ELF-1 (cell line): Measurements from ENCODE around the gene SGMS1.
"Not testable (repeated sequence)": the region's sequence is repeated elsewhere in the genome, so short reads cannot be mapped to it uniquely, and the experiment has no call there.

Experiments used
- DNase-seq: peaks from one replicate; pipeline ENCODE4 v3.0.0-alpha.2; 2016; ENCODE audit warnings: low read depth, low spot score

Gene SGMS1

DNA sequence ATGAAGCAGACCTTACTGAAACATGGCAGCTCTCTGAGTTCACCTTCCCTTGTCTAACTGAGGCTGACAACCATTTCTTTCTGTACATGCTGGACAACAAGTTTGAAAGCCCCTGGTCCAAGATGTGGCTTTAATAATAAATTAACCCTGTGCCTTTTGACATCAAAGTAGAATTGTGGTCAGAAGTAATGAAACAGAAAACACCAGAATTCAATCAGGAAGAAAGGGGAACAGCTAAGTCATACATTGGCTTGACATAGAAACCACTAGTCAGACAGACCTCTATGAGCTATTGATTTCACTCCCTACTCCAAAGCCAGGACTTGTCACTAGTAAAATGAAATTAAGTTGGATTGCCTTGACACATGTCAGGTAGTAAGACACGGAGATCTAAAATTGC lies 197.3 kb downstream of the SGMS1 start:
- no peak for DNase-seq

DNA sequence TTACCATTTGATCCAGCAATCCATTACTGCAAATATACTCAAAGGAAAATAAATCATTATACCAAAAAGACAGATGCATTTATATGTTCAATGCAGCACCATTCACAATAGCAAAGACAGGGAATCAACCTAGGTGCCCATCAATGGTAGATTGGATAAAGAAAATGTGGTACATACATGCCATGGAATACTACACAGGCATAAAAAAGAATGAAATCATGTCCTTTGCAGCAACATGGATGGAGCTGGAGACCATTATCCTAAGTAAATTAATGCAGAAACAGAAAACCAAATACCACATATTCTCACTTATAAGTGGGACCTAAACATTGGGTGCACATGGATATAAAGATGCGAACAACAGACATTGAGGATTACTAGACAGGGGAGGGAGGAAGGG lies 198.5 kb downstream of the SGMS1 start:
- not testable (repeated sequence) for DNase-seq

DNA sequence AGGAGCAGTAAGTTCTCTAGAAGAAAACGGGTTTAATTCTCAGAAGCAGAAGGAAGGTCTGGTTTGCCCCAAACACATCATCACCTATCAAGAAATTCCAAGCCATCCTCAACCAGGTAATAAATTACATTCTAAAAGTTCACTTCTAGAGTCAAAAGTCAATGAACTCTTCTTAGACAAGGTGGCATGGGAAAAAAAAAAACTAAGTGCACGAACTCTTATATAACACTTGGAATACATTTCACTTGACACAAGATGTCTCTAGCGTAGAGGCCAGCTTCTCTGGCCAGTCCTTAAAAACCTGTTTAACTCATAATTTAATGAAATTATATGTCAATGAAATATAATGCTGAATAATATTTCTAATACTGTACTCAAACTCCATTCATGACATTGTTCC lies 200.3 kb downstream of the SGMS1 start:
- DNase-seq: no peak

DNA sequence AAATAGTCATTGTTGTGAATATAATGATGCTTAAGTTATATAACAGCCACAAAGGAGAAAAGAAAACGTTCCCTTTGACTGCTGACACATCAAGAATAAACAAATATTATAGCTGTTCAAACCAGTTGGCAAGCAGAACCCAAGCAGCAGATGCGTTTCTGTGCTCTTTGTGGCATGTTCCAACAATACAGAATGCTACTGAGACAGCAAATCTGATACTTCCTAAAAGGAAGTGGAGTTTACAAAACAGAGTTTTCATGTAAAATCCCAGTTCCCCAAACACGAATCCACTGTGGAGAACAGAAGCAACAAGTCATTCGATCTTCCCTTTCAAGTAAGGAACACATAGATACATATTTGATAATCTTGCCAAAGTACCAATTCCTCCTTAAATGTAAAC lies 201.5 kb downstream of the SGMS1 start:
- no peak for DNase-seq

DNA sequence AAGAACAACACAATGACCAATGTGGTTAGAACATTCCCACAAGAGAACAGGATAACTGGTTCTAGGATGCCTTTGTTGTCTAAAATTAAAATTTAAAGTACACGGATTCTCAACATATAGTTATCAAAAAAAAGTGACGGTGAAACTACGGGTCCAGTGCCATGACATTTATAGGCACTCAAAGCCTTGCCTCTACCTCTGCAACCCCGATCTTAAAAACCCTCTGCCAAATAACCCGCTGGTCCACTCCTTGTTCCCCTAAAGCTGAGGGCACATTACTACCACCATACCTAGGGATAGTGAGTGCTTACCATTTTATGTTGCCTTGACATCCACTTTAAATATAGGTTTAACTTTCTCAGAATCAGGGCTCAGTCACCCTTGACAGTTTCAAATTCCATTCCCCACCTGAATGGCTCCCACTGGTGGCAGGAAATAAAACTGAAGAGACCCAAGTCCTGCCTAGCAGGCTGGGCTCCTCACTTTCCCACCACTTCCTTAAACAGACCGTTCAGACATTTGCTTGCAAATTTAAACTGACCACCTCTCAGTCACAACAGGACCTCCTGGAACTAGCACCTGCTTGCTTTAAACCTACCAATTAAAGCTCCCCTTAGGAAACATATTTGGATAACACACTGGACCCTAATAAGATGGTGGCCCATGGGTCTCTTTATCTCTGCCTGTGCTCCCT lies 202.6 kb downstream of the SGMS1 start:
- peak; percentile 73 for DNase-seq

DNA sequence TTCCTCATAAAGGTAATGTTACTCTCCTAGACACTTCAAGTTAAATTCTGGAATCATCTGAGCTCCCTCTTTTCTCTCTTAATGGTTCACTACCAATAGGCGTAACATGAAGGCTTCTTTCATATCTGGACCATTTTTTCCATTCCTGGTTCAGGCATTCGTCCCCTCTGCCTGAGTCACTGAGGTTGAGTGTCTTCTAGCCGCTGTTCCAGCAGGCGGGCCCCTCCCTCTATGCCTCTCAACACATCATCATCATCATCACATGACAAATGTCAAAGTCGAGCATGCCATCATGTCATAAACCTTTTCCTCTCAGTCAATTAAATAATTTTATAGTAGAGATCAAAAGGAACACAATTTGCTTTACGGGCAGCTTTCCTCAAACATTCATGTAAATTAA lies 203.6 kb downstream of the SGMS1 start:
- DNase-seq: no peak

DNA sequence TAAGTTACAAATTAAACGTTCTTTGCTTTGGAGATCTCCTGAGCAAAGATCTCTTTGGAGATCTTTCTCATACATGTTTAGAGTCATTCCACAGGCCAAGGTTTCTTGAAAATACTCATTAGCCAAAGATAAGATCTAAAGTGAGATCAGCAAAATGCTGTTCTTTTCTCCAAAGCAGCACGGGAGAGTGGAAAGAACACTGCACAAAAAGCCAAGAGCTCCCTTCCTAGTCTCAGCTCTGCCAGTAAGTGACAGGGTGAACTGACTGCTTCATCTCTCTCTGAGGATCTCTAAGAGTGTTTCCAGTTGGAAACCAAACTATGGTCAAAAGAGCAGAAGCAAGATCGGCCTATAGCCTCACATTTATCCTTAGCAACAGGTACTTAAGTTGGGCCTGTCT lies 204.0 kb downstream of the SGMS1 start:
- DNase-seq: no peak

DNA sequence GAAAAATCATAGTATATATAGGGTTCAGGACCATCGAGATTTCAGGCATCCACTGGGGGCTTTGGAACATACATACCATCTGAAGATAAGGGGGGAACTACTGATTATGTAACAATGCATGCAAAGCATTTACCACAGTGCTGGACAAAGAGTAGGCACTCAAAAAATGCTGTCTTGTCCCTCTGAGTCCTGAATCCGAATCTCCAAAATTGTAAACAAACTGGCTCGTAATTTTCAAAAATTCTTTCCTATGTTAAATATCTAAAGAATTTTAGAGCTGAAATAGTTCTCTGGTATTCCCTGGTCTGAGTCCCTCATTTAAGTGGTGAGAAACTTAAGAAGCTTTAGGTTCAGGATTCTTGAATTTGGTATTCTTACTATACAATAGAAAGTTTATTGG lies 204.7 kb downstream of the SGMS1 start:
- DNase-seq: no peak

DNA sequence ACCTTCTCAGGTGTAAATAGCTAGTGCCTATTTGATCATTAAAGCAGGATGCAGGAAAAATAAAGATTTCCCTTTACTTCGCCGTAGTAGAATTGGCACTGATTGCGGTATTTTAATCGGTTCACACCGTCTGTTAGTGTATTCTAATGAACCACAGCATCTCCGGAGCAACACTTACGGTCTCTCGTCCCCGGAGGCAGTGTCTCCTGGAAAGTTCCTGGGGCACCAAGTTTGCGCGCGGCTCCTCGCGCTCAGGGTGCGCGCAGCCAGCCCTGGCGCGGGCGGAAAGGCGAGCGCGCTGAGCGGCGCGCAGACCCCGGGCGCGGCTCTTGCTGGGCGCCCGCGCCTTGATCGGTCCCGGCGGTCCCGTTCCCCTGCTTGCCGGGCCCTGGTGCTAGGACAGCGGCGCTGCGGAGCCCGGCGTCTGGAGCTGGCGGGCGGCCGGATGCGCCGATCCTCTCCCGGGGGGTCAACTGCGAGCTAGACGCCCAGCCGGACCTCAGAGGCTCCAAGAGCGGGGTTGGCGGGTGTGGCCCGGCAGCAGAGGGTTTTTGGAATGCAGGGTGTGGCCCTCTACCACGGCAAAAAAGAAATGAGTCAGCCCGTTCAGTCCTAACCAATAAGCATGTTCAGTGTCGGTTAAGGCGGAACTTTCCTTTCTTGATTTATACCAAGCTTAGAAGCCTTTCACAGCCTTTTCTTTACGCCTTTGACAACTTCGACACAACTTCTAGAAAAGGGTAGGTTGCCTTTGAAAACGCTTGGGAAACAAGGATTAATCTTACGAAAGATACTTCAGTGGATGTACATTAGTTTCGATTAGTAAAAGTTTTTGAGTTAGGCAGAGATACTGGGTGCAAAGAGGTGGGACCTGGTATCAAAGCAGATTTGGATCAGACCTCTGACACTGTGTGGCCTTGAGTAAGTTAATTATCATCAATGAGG lies 205.6 kb downstream of the SGMS1 start:
- peak; percentile 92 for DNase-seq

DNA sequence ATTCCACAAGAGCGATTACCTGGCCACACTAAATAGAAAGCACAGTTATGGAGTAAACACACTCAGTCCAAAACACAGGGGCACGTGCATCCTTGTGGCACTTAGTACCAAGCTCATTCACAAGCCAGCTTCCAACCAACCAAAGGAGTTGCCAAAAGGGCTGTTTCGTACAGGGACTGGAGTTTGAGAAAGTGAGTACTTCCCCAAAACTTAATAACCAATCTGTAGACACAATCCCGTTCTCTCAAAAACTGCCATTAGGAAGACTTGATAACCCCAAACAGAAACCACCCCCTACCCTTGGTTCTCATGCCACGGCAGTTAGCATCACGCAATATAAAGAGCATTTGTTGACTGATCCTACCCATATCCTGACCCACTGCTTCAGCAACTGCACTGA lies 206.3 kb downstream of the SGMS1 start:
- peak; percentile 12 for DNase-seq

DNA sequence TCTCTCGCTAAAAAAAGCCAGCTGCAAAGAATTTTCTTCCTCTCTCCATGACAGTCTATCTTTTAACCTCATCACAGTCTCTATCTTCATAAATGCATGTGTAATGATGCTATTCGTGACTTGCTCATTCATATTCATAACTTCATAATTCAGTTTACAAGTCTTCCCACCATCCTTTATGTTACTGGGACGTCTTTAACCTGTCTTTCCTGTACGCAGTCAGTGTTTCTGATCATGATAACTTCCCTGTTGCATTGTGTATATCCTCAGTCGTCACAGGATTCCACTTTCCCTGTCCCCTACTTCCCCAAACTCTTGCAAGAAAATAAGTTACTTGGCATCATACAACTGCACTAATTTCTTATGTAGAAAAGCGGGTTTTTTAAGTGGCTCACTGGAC lies 206.9 kb downstream of the SGMS1 start:
- DNase-seq: no peak

DNA sequence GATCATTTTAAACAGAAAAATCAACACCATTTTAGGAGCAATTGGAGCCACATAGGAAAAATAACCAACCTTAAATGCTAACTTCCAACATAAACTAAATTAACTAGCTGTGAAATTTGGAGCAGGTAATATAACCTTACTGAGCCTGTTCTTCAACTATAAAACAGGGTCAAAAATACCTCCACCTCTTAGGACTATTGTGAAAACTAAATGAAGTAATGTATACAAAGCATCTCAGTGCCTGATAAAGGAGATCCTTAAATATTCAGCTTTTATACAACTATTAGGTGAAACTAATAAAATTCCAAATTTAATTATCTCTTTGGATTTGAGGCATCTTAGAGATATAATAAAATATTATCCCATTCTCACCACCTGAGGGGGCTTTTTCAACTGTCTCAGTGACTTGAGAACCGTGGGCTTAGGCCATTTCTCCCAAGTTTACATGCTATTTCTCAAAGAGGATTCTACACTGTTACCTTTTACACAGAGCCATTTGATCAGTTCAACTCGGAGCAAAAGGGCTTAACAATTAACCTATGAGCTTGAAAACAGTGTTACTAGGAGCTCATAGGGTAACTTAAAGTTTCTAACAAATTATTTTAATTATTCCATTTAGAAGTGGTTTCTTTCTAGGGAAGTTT lies 207.5 kb downstream of the SGMS1 start:
- no peak for DNase-seq

DNA sequence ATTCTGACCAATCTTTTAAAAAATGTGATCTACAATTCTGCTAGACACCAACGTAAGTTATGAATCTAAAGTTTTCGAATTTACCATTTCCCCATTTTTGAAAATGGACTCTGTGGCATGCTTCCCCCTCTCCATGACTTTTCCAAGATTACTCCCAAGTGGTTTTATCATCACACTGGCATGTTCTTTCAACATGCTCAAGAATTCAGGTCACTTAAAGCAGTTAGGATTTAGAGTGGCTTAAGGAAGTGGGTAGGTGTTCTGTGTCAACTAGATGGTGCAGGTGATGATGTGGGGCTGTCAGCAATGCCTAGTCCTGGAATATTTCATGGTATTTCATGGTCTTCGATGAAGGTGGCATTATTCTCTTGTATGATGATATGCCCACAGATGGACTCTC lies 208.5 kb downstream of the SGMS1 start:
- no peak for DNase-seq

DNA sequence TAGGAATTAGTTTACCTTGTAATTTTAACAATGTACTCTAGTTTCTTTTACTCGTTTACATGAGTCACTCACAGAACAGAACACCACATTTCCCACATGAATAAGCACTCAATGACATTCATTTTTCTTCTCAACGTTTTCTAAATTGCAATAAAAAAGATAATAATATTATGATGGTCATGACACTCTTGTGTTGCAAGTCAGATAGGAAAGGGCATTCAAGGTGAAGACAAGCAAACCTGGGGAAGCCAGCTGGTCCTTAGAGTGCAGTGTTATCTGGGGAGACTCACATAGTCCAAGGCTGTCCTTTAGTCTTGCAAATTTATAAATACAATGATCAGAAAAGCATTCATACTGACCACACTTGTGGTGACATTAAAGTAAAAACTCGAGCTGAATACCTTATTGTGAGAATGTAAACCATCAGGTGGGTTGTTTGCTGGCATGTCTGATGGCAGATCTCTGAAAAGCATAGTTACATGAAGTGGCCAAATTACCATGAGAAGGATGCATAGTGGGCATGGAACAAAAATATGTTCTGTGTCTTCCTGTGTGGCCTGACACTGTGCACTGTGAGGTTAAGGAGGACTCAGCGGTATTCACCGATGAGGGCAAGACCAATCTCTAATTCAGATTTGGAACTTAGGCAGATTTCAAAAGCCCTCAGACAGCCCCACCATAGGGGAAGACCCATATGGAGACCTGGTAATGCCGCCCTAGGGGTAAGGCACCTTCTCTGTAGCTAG lies 213.5 kb downstream of the SGMS1 start:
- no peak for DNase-seq

DNA sequence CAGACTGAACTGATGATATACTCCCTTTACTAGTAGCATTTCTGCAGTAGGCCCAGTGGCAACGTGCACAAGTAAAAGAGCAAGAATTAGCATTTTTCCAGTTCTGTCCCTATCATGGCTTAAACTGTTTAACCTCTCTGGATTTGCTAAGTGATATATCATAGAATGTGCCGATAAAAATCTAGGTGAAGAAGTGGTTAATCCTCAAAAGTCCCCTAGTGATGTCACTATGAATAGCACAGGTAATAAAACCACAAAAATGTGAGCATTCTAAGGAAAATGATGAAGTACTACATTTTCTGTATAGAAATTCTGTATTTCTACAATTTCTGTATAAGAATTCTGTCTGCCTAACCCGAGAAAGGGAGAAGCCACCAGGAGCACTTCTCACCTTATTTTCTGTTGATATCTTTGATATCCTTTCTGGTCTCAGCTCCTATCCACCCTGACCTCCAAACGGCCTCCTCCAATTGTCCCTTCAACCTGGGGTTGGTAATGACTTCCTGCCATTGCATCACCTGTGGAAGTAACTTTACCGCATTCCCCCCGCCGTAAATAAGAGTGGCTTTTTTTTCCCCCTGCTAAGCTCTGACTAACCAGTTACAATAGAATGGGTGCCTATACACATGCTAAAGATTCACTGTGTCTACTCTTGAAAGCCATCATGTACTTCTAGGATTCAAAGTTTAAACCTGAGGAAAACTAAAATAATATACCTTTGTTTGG lies 216.5 kb downstream of the SGMS1 start:
- DNase-seq: peak; percentile 32

DNA sequence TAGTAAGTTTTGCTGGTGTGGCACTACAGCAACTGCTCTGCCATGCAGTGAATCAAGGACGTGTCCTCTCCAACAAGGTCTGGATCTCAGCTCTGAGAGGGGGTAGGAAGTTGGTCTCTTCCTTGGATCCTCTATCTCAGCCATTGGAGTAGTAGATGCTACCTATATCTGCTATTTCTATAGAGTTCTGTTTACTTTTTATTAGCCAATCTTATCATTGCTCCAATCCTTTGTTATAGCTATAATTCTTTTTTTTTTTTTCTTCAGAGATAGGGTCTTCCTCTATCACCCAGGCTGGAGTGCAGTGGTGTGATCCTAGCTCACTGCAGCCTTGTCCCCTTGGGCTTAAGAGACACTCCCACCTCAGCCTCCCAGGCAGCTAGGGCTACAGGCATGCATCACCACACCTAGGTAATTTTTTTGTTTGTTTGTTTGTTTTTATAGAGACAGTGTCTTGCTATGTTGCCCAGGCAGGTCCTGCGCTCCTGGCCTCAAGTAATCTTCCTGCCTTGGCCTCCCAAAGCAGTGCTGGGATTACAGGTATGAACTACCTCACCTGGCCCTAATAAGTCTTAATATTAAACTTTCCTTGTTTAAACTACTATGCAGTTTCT lies 217.2 kb downstream of the SGMS1 start:
- DNase-seq: no peak

DNA sequence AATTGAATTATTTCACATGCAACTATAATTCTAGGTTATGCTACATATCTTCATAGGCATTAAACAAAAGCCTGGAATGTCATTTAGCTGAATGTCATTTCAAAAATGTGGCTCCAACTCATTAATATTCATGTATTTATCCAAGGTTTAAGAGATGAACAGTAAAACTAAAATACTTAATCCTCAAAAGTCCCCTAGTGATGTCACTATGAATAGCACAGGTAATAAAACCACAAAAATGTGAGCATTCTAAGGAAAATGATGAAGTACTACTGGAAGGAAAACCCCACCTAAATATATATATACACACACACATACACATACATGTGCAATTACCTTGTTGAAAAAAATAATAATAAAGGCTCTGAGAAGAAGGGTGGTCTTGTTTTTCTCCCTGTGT lies 218.0 kb downstream of the SGMS1 start:
- no peak for DNase-seq

DNA sequence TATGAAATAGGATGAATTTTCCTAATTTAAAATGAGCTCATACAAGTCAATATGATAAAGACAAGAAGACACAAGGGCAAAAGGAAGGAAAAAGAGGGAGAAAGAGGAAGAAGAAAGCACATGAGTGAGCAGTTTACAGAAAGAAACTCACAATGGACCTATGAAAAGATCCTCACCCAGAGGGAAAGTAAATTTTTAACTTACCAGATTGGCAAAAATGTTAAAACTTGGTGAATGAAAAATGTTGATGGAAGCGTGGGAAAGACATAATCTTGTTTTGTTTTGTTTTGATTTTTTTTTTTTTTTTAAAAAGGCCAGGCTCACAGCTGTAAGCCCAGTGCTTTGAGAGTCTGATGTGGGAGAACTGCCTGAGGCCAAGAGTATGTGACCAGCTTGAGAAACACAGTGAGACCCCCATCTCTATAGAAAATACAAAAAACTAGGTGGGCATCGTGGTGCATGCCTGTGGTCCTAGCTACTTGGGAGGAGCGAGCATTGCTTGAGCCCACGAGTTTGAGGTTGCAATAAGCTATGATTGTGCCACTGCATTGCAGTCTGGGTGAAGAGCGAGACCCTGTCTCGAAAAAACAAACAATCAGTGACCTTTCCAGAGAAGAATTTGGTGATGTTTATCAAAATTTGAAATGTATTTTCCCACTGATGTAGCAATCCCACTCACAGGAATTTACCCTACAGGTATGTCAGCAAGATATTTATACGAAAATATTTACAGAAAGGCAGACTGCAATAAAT lies 219.6 kb downstream of the SGMS1 start:
- DNase-seq: no peak

DNA sequence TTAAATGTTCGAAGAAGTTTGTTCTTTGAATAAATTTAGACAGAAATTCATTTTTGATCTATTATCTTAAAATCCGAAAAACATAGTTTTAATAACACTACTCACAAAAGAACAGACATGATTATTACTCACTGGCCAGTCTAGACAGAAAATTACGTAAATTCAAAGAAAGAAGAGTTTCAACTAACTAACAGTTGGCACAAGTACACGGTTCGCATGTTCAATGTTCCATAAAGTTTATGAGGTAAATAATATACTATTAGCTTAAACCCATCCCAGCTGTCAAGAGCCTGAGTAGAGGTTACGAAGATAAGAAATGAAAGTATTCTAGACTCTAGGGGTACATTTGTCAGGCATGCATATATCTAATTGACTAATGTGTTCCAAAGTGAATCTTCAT lies 220.7 kb downstream of the SGMS1 start:
- DNase-seq: no peak

DNA sequence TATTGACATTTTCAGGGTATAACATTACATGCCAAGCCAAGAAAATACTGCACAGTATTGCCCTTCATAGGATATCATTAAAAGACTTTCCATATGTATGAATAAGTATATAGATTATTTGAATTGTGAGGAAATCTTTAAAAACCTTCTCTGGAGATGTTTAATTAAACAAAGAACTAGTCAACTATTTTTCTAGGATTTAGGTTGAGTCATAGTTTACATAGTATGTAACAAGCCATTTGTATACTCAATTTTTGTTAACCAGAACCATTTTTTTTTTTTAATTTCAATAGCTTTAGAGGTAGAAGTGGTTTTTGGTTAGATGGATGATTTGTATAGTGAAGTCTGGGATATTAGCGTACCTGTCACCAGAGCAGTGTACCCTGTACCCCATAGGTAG lies 221.3 kb downstream of the SGMS1 start:
- DNase-seq: no peak
